ENCODE data around the gene NPHP4. TPM values are rescaled to one million over a fixed set of nuclear protein-coding genes. Genes with fewer than 3 reads are reported as not detected.

NPHP4 gene
- total RNA-seq, 1 donor, result 8.0 TPM

DNA sequence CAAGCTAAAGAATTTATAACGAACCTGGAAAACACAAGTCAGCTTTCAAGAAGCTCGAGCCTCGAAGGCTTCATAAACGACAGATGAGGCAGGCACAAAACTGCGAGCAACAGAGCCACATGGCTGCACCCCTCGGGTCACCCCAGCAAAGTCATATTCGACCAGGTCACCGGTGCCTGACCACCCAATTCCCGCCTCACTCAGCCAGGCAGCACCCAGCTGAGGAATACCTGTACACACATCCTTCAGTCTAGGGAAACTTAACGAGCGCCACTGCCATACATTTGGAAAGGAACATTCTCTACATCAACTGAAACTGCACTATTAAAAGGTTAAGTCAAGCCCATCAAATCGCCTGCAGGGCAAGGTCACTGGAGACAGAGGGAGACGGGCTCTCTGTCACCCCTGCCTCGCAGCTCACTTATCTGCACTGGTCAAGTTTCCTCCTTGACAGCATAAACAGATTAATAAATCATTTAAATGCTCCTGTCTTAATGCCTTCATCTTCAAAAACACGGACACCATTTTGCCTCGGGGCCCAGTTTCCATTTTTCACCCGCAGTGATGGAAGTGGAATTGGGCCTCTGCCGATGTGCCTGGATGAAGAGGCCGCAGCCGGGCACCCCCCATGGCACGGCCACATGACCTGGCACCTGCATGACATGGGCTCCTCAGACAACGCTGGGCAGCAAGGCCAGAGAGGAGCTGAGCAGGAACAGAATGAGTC lies 20.6 kb downstream of the NPHP4 start:
- DNase-seq (ENCODE audit: insufficient read length, low spot score, missing footprints), result peak; percentile 41
- H3K36me3 ChIP-seq (ENCODE audit: insufficient read depth, low read length), result no peaks in the 10 kb centered on the region
- H3K27me3 ChIP-seq (ENCODE audit: insufficient read depth, low read length), result no peaks in the 10 kb centered on the region
- peaks cover 6% of the 10 kb centered on the region for H4K20me1 ChIP-seq (ENCODE audit: insufficient read depth, low read length)
- no peak overlapping the region for H3K27ac ChIP-seq (ENCODE audit: low read depth, low read length)
- no peaks in the 10 kb centered on the region for H3K9me3 ChIP-seq (ENCODE audit: low read depth, low read length)
- no peaks in the 10 kb centered on the region for H3K79me2 ChIP-seq (ENCODE audit: insufficient read depth, low read length)
- H3K4me3 ChIP-seq (ENCODE audit: insufficient read depth, low read length), result no peak overlapping the region
- no peak overlapping the region for H3K4me2 ChIP-seq (ENCODE audit: insufficient read depth, low read length)
- no peaks in the 10 kb centered on the region for H3K4me1 ChIP-seq (ENCODE audit: insufficient read depth, low read length)
- H2AFZ ChIP-seq (ENCODE audit: low read length), result no peak overlapping the region
- no peak for TF ChIP-seq CTCF (IDR thresholded peaks at IDR 0.05; ENCODE audit: extremely low read depth, low read depth, low read length)

- Histone ChIP-seq H3K4me2 (ENCODE audit: insufficient read depth, low read length) (no peak overlapping the region), H3K4me3 (ENCODE audit: insufficient read depth, low read length) (no peak overlapping the region), H3K27ac (ENCODE audit: low read depth, low read length) (no peak overlapping the region), H3K9me3 (ENCODE audit: low read depth, low read length) (no peaks in the 10 kb centered on the region), H3K79me2 (ENCODE audit: insufficient read depth, low read length) (no peaks in the 10 kb centered on the region), H4K20me1 (ENCODE audit: insufficient read depth, low read length) (peaks cover 2% of the 10 kb centered on the region), H3K27me3 (ENCODE audit: insufficient read depth, low read length) (no peaks in the 10 kb centered on the region), H3K36me3 (ENCODE audit: insufficient read depth, low read length) (no peaks in the 10 kb centered on the region), H3K4me1 (ENCODE audit: insufficient read depth, low read length) (no peaks in the 10 kb centered on the region), H2AFZ (ENCODE audit: low read length) (no peak overlapping the region)
- no peak for TF ChIP-seq CTCF (IDR thresholded peaks at IDR 0.05; ENCODE audit: extremely low read depth, low read depth, low read length)
- peak; percentile 35 for DNase-seq (ENCODE audit: insufficient read length, low spot score, missing footprints)
Observed at GRCh38 chr1:5970610-5971273, 21.5 kb downstream of the NPHP4 start.

- no peak for DNase-seq (ENCODE audit: insufficient read length, low spot score, missing footprints)
- H3K27ac ChIP-seq (ENCODE audit: low read depth, low read length), result no peak overlapping the region
- no peaks in the 10 kb centered on the region for H3K27me3 ChIP-seq (ENCODE audit: insufficient read depth, low read length)
- H3K79me2 ChIP-seq (ENCODE audit: insufficient read depth, low read length), result no peaks in the 10 kb centered on the region
- no peak overlapping the region for H3K4me2 ChIP-seq (ENCODE audit: insufficient read depth, low read length)
- no peak overlapping the region for H2AFZ ChIP-seq (ENCODE audit: low read length)
- TF ChIP-seq CTCF (IDR thresholded peaks at IDR 0.05; ENCODE audit: extremely low read depth, low read depth, low read length), result no peak
- peaks cover 1% of the 10 kb centered on the region for H4K20me1 ChIP-seq (ENCODE audit: insufficient read depth, low read length)
- no peaks in the 10 kb centered on the region for H3K36me3 ChIP-seq (ENCODE audit: insufficient read depth, low read length)
- no peak overlapping the region for H3K4me3 ChIP-seq (ENCODE audit: insufficient read depth, low read length)
- no peaks in the 10 kb centered on the region for H3K9me3 ChIP-seq (ENCODE audit: low read depth, low read length)
- no peaks in the 10 kb centered on the region for H3K4me1 ChIP-seq (ENCODE audit: insufficient read depth, low read length)
Observed at GRCh38 chr1:5969168-5969567, 23.1 kb downstream of the NPHP4 start.

DNA sequence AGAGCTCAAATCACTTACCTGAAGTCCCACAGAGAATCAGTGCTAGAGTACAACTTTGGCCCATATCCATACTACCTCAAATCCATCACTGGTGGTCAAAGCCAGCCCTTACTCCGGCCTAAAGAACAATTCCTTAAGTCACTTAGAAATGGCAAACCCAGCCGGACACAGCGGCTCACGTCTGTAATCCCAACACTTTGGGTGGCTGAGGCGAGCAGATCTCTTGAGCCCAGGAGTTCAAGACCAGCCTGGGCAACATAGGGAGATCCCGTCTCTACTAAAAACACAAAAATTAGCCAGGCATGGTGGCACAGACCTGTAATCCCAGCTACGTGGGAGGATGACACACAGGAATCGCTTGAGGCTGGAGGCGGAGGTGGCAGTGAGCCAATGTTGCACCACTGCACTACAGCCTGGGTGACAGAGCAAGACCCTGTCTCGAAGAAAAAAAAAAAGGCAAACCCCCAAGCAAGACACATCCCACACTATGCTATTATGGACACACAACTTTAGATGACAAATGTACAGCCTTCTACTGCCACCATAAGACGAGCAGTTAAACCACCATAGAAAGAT lies 24.0 kb downstream of the NPHP4 start:
- TF ChIP-seq CTCF (IDR thresholded peaks at IDR 0.05; ENCODE audit: extremely low read depth, low read depth, low read length), result no peak
- H3K79me2 ChIP-seq (ENCODE audit: insufficient read depth, low read length), result no peaks in the 10 kb centered on the region
- no peak overlapping the region for H3K4me3 ChIP-seq (ENCODE audit: insufficient read depth, low read length)
- H3K27me3 ChIP-seq (ENCODE audit: insufficient read depth, low read length), result no peaks in the 10 kb centered on the region
- no peaks in the 10 kb centered on the region for H4K20me1 ChIP-seq (ENCODE audit: insufficient read depth, low read length)
- H3K36me3 ChIP-seq (ENCODE audit: insufficient read depth, low read length), result no peaks in the 10 kb centered on the region
- H3K9me3 ChIP-seq (ENCODE audit: low read depth, low read length), result no peaks in the 10 kb centered on the region
- H3K27ac ChIP-seq (ENCODE audit: low read depth, low read length), result no peak overlapping the region
- DNase-seq (ENCODE audit: insufficient read length, low spot score, missing footprints), result no peak
- no peak overlapping the region for H2AFZ ChIP-seq (ENCODE audit: low read length)
- no peak overlapping the region for H3K4me2 ChIP-seq (ENCODE audit: insufficient read depth, low read length)
- no peaks in the 10 kb centered on the region for H3K4me1 ChIP-seq (ENCODE audit: insufficient read depth, low read length)
